Retina (tissue), 1 donor: Measurements from ENCODE around the gene SATB2.
A peak's percentile ranks its signal among the peaks of the same experiment; 100 is the strongest.

ENCODE experiments used
- DNase-seq: peaks from one replicate; pipeline ENCODE4 v3.0.0-alpha.2; 2016

SATB2 gene

GRCh38 chr2:199457147-199458008 lies at the start of gene SATB2:
Gene SATB2 (minus strand): TSS chr2:199457939. CDS start chr2:199456037, 1,902 bp downstream.
- peak; percentile 75 for DNase-seq

- DNase-seq: no peak
These were observed 48.1 kb upstream of the SATB2 start for GRCh38 chr2:199505755-199506403.

- no peak for DNase-seq
These were observed 45.4 kb upstream of the SATB2 start for GRCh38 chr2:199503148-199503547.

- DNase-seq: no peak
These were observed 41.3 kb upstream of the SATB2 start for GRCh38 chr2:199499005-199499404.

GRCh38 chr2:199495147-199495546 lies 37.4 kb upstream of the SATB2 start:
- DNase-seq: no peak

GRCh38 chr2:199490049-199490448 lies 32.3 kb upstream of the SATB2 start:
- DNase-seq: no peak

- DNase-seq: peak; percentile 56
These were observed 31.1 kb upstream of the SATB2 start for GRCh38 chr2:199488772-199489400.

- DNase-seq: peak; percentile 61
These were observed 28.1 kb upstream of the SATB2 start for GRCh38 chr2:199485732-199486335.

GRCh38 chr2:199484927-199485326 lies 27.2 kb upstream of the SATB2 start:
- no peak for DNase-seq

GRCh38 chr2:199480966-199481365 lies 23.2 kb upstream of the SATB2 start:
- no peak for DNase-seq

- no peak for DNase-seq
These were observed 19.6 kb upstream of the SATB2 start for GRCh38 chr2:199477277-199477834.

- peak; percentile 87 for DNase-seq
These were observed 13.8 kb upstream of the SATB2 start for GRCh38 chr2:199471443-199472057.

- peak; percentile 62 for DNase-seq
These were observed 13.1 kb upstream of the SATB2 start for GRCh38 chr2:199470672-199471442.

- DNase-seq: peak; percentile 54
These were observed 12.6 kb upstream of the SATB2 start for GRCh38 chr2:199470361-199470671.

GRCh38 chr2:199469514-199470360 lies 12.0 kb upstream of the SATB2 start:
- peak; percentile 67 for DNase-seq

- peak; percentile 69 for DNase-seq
These were observed 11.1 kb upstream of the SATB2 start for GRCh38 chr2:199468561-199469513.

GRCh38 chr2:199467066-199467822 lies 9.5 kb upstream of the SATB2 start:
- DNase-seq: peak; percentile 56

- no peak for DNase-seq
These were observed 8.9 kb upstream of the SATB2 start for GRCh38 chr2:199466692-199467065.
